ENCODE data around the gene RNF151. TPM values are rescaled to one million over a fixed set of nuclear protein-coding genes. Genes with fewer than 3 reads are reported as not detected.

The RNF151 gene
- polyA plus RNA-seq, 1 donor from 2014 or later = not detected

- Histone ChIP-seq H4K20me1 (ENCODE audit: insufficient read depth) (no peaks in the 10 kb centered on the region), H3K9me2 (ENCODE audit: insufficient read depth, low read length) (no peaks in the 10 kb centered on the region), H3K4me2 (ENCODE audit: low read length) (peak overlapping the region; percentile 61), H3K27me3 (ENCODE audit: insufficient read depth, low read depth, low read length) (no peaks in the 10 kb centered on the region), H3K79me2 (replicated peaks; ENCODE audit: insufficient read depth, low read length) (peaks cover 5% of the 10 kb centered on the region), H3K27ac (ENCODE audit: low read length) (peak overlapping the region; percentile 60), H3K36me3 (ENCODE audit: insufficient read depth, low read length) (no peaks in the 10 kb centered on the region), H3K9ac (ENCODE audit: low read length) (peak overlapping the region; percentile 93), H3F3A (ENCODE audit: insufficient read depth, low read length, poor library complexity, severe bottlenecking) (no peaks in the 10 kb centered on the region), H2AFZ (ENCODE audit: low read depth, low read length) (no peak overlapping the region), H3K9me3 (ENCODE audit: low read length) (no peaks in the 10 kb centered on the region), H3K4me3 (ENCODE audit: low read length) (peak overlapping the region; percentile 88)
- TF ChIP-seq POLR2AphosphoS5 (IDR thresholded peaks at IDR 0.05) (no peak), CTCF (IDR thresholded peaks at IDR 0.05; ENCODE audit: poor library complexity, severe bottlenecking) (no peak), EP300 (conservative IDR thresholded peaks at IDR 0.05; ENCODE audit: poor library complexity, severe bottlenecking) (no peak), EZH2 (IDR thresholded peaks at IDR 0.05; ENCODE audit: borderline replicate concordance, insufficient read depth, low read length, poor library complexity, severe bottlenecking) (no peak), MXI1 (conservative IDR thresholded peaks at IDR 0.05; ENCODE audit: poor library complexity, severe bottlenecking) (no peak), RAD21 (conservative IDR thresholded peaks at IDR 0.05) (no peak), SMC3 (conservative IDR thresholded peaks at IDR 0.05; ENCODE audit: poor library complexity) (no peak), TAF1 (IDR thresholded peaks at IDR 0.05; ENCODE audit: low read depth) (no peak)
- TF ChIP-seq, protein P1, sequence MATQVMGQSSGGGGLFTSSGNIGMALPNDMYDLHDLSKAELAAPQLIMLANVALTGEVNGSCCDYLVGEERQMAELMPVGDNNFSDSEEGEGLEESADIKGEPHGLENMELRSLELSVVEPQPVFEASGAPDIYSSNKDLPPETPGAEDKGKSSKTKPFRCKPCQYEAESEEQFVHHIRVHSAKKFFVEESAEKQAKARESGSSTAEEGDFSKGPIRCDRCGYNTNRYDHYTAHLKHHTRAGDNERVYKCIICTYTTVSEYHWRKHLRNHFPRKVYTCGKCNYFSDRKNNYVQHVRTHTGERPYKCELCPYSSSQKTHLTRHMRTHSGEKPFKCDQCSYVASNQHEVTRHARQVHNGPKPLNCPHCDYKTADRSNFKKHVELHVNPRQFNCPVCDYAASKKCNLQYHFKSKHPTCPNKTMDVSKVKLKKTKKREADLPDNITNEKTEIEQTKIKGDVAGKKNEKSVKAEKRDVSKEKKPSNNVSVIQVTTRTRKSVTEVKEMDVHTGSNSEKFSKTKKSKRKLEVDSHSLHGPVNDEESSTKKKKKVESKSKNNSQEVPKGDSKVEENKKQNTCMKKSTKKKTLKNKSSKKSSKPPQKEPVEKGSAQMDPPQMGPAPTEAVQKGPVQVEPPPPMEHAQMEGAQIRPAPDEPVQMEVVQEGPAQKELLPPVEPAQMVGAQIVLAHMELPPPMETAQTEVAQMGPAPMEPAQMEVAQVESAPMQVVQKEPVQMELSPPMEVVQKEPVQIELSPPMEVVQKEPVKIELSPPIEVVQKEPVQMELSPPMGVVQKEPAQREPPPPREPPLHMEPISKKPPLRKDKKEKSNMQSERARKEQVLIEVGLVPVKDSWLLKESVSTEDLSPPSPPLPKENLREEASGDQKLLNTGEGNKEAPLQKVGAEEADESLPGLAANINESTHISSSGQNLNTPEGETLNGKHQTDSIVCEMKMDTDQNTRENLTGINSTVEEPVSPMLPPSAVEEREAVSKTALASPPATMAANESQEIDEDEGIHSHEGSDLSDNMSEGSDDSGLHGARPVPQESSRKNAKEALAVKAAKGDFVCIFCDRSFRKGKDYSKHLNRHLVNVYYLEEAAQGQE (IDR thresholded peaks at IDR 0.05; ENCODE audit: borderline replicate concordance) = no peak
Observed at GRCh38 chr16:1972490-1972877, 5.8 kb downstream of the RNF151 start.

GRCh38 chr16:1973461-1974156 is 7.0 kb downstream of the RNF151 start:
- Histone ChIP-seq H3K27ac (ENCODE audit: low read length) (no peak overlapping the region), H2AFZ (ENCODE audit: low read depth, low read length) (no peak overlapping the region), H3K9me2 (ENCODE audit: insufficient read depth, low read length) (no peaks in the 10 kb centered on the region), H3K4me3 (ENCODE audit: low read length) (no peak overlapping the region), H3K9me3 (ENCODE audit: low read length) (no peaks in the 10 kb centered on the region), H3K4me2 (ENCODE audit: low read length) (no peak overlapping the region), H3F3A (ENCODE audit: insufficient read depth, low read length, poor library complexity, severe bottlenecking) (no peaks in the 10 kb centered on the region), H3K27me3 (ENCODE audit: insufficient read depth, low read depth, low read length) (peaks cover 4% of the 10 kb centered on the region), H3K9ac (ENCODE audit: low read length) (no peak overlapping the region), H4K20me1 (ENCODE audit: insufficient read depth) (no peaks in the 10 kb centered on the region), H3K79me2 (replicated peaks; ENCODE audit: insufficient read depth, low read length) (peaks cover 5% of the 10 kb centered on the region), H3K36me3 (ENCODE audit: insufficient read depth, low read length) (no peaks in the 10 kb centered on the region)
- TF ChIP-seq, protein P1 (IDR thresholded peaks at IDR 0.05; ENCODE audit: borderline replicate concordance) = no peak
- TF ChIP-seq EP300 (conservative IDR thresholded peaks at IDR 0.05; ENCODE audit: poor library complexity, severe bottlenecking) (no peak), EZH2 (IDR thresholded peaks at IDR 0.05; ENCODE audit: borderline replicate concordance, insufficient read depth, low read length, poor library complexity, severe bottlenecking) (no peak), TAF1 (IDR thresholded peaks at IDR 0.05; ENCODE audit: low read depth) (no peak), SMC3 (conservative IDR thresholded peaks at IDR 0.05; ENCODE audit: poor library complexity) (no peak), MXI1 (conservative IDR thresholded peaks at IDR 0.05; ENCODE audit: poor library complexity, severe bottlenecking) (no peak), CTCF (IDR thresholded peaks at IDR 0.05; ENCODE audit: poor library complexity, severe bottlenecking) (no peak), POLR2AphosphoS5 (IDR thresholded peaks at IDR 0.05) (no peak), RAD21 (conservative IDR thresholded peaks at IDR 0.05) (no peak)

Data from neural cell (in vitro differentiated cells).